Activated naive CD8-positive, alpha-beta T cell treated with anti-CD3 and anti-CD28 coated beads, Interleukin-2, amount 50 U/mL, for 24 hours (primary cell): Measurements from ENCODE around the gene GPR89B.
"Not testable (repeated sequence)": the region's sequence is repeated elsewhere in the genome, so short reads cannot be mapped to it uniquely, and the experiment has no call there.

ENCODE experiments used
- ATAC-seq: fragments of 150-1000 bp; cut with Tn5 transposase; one replicate; pipeline ENCODE4 v1.10.0; 2021
- DNase-seq: peaks from one replicate; pipeline ENCODE4 v3.0.0; 2021
- H3K27ac Mint-ChIP-seq: one replicate; pipeline ENCODE4 v1.8.0; 2021; ENCODE audit warnings: mild to moderate bottlenecking, mixed read lengths
- H3K27me3 Mint-ChIP-seq: one replicate; pipeline ENCODE4 v1.8.0; 2021; ENCODE audit warnings: mixed read lengths
- H3K36me3 Mint-ChIP-seq: one replicate; pipeline ENCODE4 v1.8.0; 2021; ENCODE audit warnings: low read depth, mixed read lengths
- H3K4me1 Mint-ChIP-seq: one replicate; pipeline ENCODE4 v1.8.0; 2021; ENCODE audit warnings: mixed read lengths
- H3K4me3 Mint-ChIP-seq: one replicate; pipeline ENCODE4 v1.8.0; 2021; ENCODE audit warnings: mild to moderate bottlenecking, moderate library complexity, mixed read lengths
- H3K9me3 Mint-ChIP-seq: one replicate; pipeline ENCODE4 v1.8.0; 2021; ENCODE audit warnings: mixed read lengths

Gene GPR89B

GRCh38 chr1:147928236-147929132, at the start of gene GPR89B:
Gene GPR89B, plus strand, starts transcription at chr1:147928420. Its CDS starts 117 bp downstream, at chr1:147928537.
- H3K27me3 Mint-ChIP-seq, H3K9me3 Mint-ChIP-seq: not testable (repeated sequence)
- H3K4me1 Mint-ChIP-seq = peaks cover 34% of the 10 kb centered on the region
- H3K36me3 Mint-ChIP-seq = peaks cover 10% of the 10 kb centered on the region
- H3K4me3 Mint-ChIP-seq = peak within 1 kb of the TSS; percentile 81
- peak; percentile 99 for ATAC-seq
- H3K27ac Mint-ChIP-seq = peak within 1 kb of the TSS; percentile 73
- peak; percentile 90 for DNase-seq

- Mint-ChIP-seq H3K27ac (no peak overlapping the region), H3K9me3 (peaks cover 9% of the 10 kb centered on the region)
Measured at GRCh38 chr1:147879911-147880310, 48.3 kb upstream of the GPR89B start.

GRCh38 chr1:147882535-147882934, 45.7 kb upstream of the GPR89B start:
- Mint-ChIP-seq H3K27me3 (peaks cover 6% of the 10 kb centered on the region), H3K9me3 (peaks cover 9% of the 10 kb centered on the region), H3K4me1 (no peaks in the 10 kb centered on the region), H3K27ac (no peak overlapping the region), H3K36me3 (no peaks in the 10 kb centered on the region), H3K4me3 (no peak overlapping the region)
- DNase-seq = no peak
- ATAC-seq = no peak

More at GRCh38 chr1:147879911-147880310, 48.3 kb upstream of the GPR89B start:
- no peak for DNase-seq
- ATAC-seq = no peak
- Mint-ChIP-seq H3K27me3 (peaks cover 13% of the 10 kb centered on the region), H3K36me3 (no peaks in the 10 kb centered on the region), H3K4me3 (no peak overlapping the region), H3K4me1 (no peaks in the 10 kb centered on the region)

- peak; percentile 78 for ATAC-seq
- Mint-ChIP-seq H3K36me3 (no peaks in the 10 kb centered on the region), H3K9me3 (no peaks in the 10 kb centered on the region), H3K4me3 (no peak overlapping the region), H3K27me3 (peaks cover 4% of the 10 kb centered on the region), H3K4me1 (no peaks in the 10 kb centered on the region), H3K27ac (no peak overlapping the region)
- DNase-seq = peak; percentile 79
Measured at GRCh38 chr1:147890177-147890790, 37.9 kb upstream of the GPR89B start.

GRCh38 chr1:147891088-147891487, 37.1 kb upstream of the GPR89B start:
- ATAC-seq (no peak), DNase-seq (no peak)
- Mint-ChIP-seq H3K4me3 (no peak overlapping the region), H3K4me1 (no peaks in the 10 kb centered on the region), H3K9me3 (no peaks in the 10 kb centered on the region), H3K27ac (no peak overlapping the region), H3K27me3 (peaks cover 4% of the 10 kb centered on the region), H3K36me3 (no peaks in the 10 kb centered on the region)

- Mint-ChIP-seq H3K27me3 (peaks cover 4% of the 10 kb centered on the region), H3K4me1 (no peaks in the 10 kb centered on the region), H3K27ac (no peak overlapping the region), H3K36me3 (no peaks in the 10 kb centered on the region), H3K9me3 (no peaks in the 10 kb centered on the region), H3K4me3 (no peak overlapping the region)
- DNase-seq (peak; percentile 3), ATAC-seq (peak; percentile 62)
Measured at GRCh38 chr1:147892216-147892615, 36.0 kb upstream of the GPR89B start.

- Mint-ChIP-seq H3K27ac (no peak overlapping the region), H3K4me3 (no peak overlapping the region), H3K27me3 (peaks cover 4% of the 10 kb centered on the region), H3K9me3 (no peaks in the 10 kb centered on the region), H3K4me1 (no peaks in the 10 kb centered on the region), H3K36me3 (no peaks in the 10 kb centered on the region)
- DNase-seq = peak; percentile 16
- ATAC-seq = no peak
Measured at GRCh38 chr1:147892731-147893214, 35.4 kb upstream of the GPR89B start.

- Mint-ChIP-seq H3K36me3 (no peaks in the 10 kb centered on the region), H3K4me3 (no peak overlapping the region), H3K27me3 (peaks cover 7% of the 10 kb centered on the region), H3K27ac (no peak overlapping the region), H3K9me3 (no peaks in the 10 kb centered on the region), H3K4me1 (no peaks in the 10 kb centered on the region)
- no peak for ATAC-seq
- no peak for DNase-seq
Measured at GRCh38 chr1:147895123-147895522, 33.1 kb upstream of the GPR89B start.

GRCh38 chr1:147897029-147897752, 31.0 kb upstream of the GPR89B start:
- DNase-seq (no peak), ATAC-seq (no peak)
- Mint-ChIP-seq H3K9me3 (no peaks in the 10 kb centered on the region), H3K4me1 (no peaks in the 10 kb centered on the region), H3K27ac (no peak overlapping the region), H3K36me3 (no peaks in the 10 kb centered on the region), H3K4me3 (no peak overlapping the region), H3K27me3 (peaks cover 5% of the 10 kb centered on the region)

- Mint-ChIP-seq H3K27me3 (peaks cover 5% of the 10 kb centered on the region), H3K36me3 (no peaks in the 10 kb centered on the region), H3K27ac (no peak overlapping the region), H3K9me3 (no peaks in the 10 kb centered on the region), H3K4me3 (no peak overlapping the region), H3K4me1 (no peaks in the 10 kb centered on the region)
- ATAC-seq (no peak), DNase-seq (no peak)
Measured at GRCh38 chr1:147897789-147898188, 30.4 kb upstream of the GPR89B start.

- Mint-ChIP-seq H3K27ac (no peak within 1 kb of the TSS), H3K4me3 (no peak within 1 kb of the TSS), H3K4me1 (peaks cover 7% of the 10 kb centered on the region), H3K27me3 (peaks cover 2% of the 10 kb centered on the region), H3K9me3 (no peaks in the 10 kb centered on the region), H3K36me3 (no peaks in the 10 kb centered on the region)
- DNase-seq (no peak), ATAC-seq (no peak)
Measured at GRCh38 chr1:147902253-147902845, 25.9 kb upstream of the GPR89B start, which contains the start of gene GJA8. Gene GJA8, plus strand, starts transcription at chr1:147902795. Its CDS starts 5,161 bp downstream, at chr1:147907956.

- Mint-ChIP-seq H3K4me3 (no peak overlapping the region), H3K36me3 (no peaks in the 10 kb centered on the region), H3K4me1 (peaks cover 7% of the 10 kb centered on the region), H3K27ac (no peak overlapping the region), H3K27me3 (no peaks in the 10 kb centered on the region), H3K9me3 (no peaks in the 10 kb centered on the region)
- no peak for ATAC-seq
- DNase-seq = no peak
Measured at GRCh38 chr1:147904726-147905125, 23.5 kb upstream of the GPR89B start.

- no peak overlapping the region for H3K4me3 Mint-ChIP-seq
Measured at GRCh38 chr1:147907786-147908509, 20.3 kb upstream of the GPR89B start.

GRCh38 chr1:147912553-147912952, 15.7 kb upstream of the GPR89B start:
- ATAC-seq = no peak
- no peak overlapping the region for H3K4me3 Mint-ChIP-seq
- no peaks in the 10 kb centered on the region for H3K36me3 Mint-ChIP-seq
- H3K4me1 Mint-ChIP-seq = no peaks in the 10 kb centered on the region
- DNase-seq = no peak
- H3K9me3 Mint-ChIP-seq = no peaks in the 10 kb centered on the region
- no peak overlapping the region for H3K27ac Mint-ChIP-seq
- peaks cover 12% of the 10 kb centered on the region for H3K27me3 Mint-ChIP-seq

More at GRCh38 chr1:147907786-147908509, 20.3 kb upstream of the GPR89B start:
- H3K27me3 Mint-ChIP-seq = no peaks in the 10 kb centered on the region
- no peaks in the 10 kb centered on the region for H3K36me3 Mint-ChIP-seq
- no peak overlapping the region for H3K27ac Mint-ChIP-seq
- DNase-seq (no peak), ATAC-seq (no peak)
- H3K4me1 Mint-ChIP-seq = peaks cover 7% of the 10 kb centered on the region
- H3K9me3 Mint-ChIP-seq = no peaks in the 10 kb centered on the region
